SU-DHL-6 (cell line): ENCODE measurements around the gene DIMT1.

Experiments used
- H2AFZ ChIP-seq: fragments of 200-600 bp; sonication (generic); 2 replicates; pipeline ENCODE4 v1.6.1; 2014; ENCODE audit warnings: low read depth, mild to moderate bottlenecking, moderate library complexity, mixed read lengths, antibody characterized with exemption, low read length; ENCODE audit not compliant: severe bottlenecking
- H3F3A ChIP-seq: fragments of 200-600 bp; shearing (Covaris generic); 2 replicates; pipeline ENCODE4 v1.6.0; 2016; ENCODE audit warnings: antibody characterized with exemption, mild to moderate bottlenecking; ENCODE audit not compliant: insufficient read depth
- H3K27ac ChIP-seq: fragments of 200-600 bp; sonication (generic); 2 replicates; pipeline ENCODE4 v1.5.1; 2016; ENCODE audit warnings: low read depth, mild to moderate bottlenecking, low read length, moderate library complexity, mixed read lengths
- H3K27me3 ChIP-seq: fragments of 200-600 bp; sonication (generic), shearing (Covaris generic); 2 replicates; pipeline ENCODE4 v1.6.0; 2014; ENCODE audit warnings: mild to moderate bottlenecking, low read length
- H3K36me3 ChIP-seq: fragments of 200-600 bp; sonication (generic); 2 replicates; pipeline ENCODE4 v1.6.1; 2014; ENCODE audit warnings: mild to moderate bottlenecking, low read length, mixed read lengths
- H3K4me2 ChIP-seq: fragments of 300-600, 200-600 bp; shearing (Covaris generic), sonication (generic); 2 replicates; pipeline ENCODE4 v1.6.0; 2014; ENCODE audit warnings: low read length, low read depth, mild to moderate bottlenecking; ENCODE audit not compliant: poor library complexity, severe bottlenecking
- H3K4me3 ChIP-seq: fragments of 200-600 bp; sonication (generic); 2 replicates; pipeline ENCODE4 v1.5.1; 2014; ENCODE audit warnings: antibody characterized with exemption, low read length, mild to moderate bottlenecking, mixed read lengths; ENCODE audit not compliant: insufficient read depth, poor library complexity, severe bottlenecking
- H3K79me2 ChIP-seq: fragments of 200-600 bp; sonication (generic); 2 replicates; pipeline ENCODE4 v1.6.1; 2014; ENCODE audit warnings: mild to moderate bottlenecking, low read length, moderate library complexity; ENCODE audit not compliant: insufficient read depth
- H3K9ac ChIP-seq: fragments of 200-600 bp; sonication (generic); 2 replicates; pipeline ENCODE4 v1.7.0; 2014; ENCODE audit warnings: mild to moderate bottlenecking, low read length
- H3K9me2 ChIP-seq: fragments of 200-600 bp; sonication (generic); replicated peaks from 2 replicates; pipeline ENCODE4 v1.6.1; 2014; ENCODE audit warnings: low read length; ENCODE audit not compliant: insufficient read depth
- H3K9me3 ChIP-seq: fragments of 200-600 bp; sonication (generic); 2 replicates; pipeline ENCODE4 v1.6.1; 2014; ENCODE audit warnings: low read length, mixed read lengths; ENCODE audit not compliant: insufficient read depth
- H4K20me1 ChIP-seq: fragments of 200-600 bp; sonication (generic); 2 replicates; pipeline ENCODE4 v1.6.1; 2014; ENCODE audit warnings: low read depth, mild to moderate bottlenecking, antibody characterized with exemption, low read length, moderate library complexity, mixed read lengths
- CTCF ChIP-seq: fragments of 200-600 bp; sonication (generic); IDR thresholded peaks from one replicate; pipeline ENCODE4 v1.5.1; 2017; ENCODE audit warnings: antibody characterized with exemption, mild to moderate bottlenecking, low read length, moderate library complexity; ENCODE audit not compliant: insufficient read depth, poor library complexity, severe bottlenecking
- EZH2phosphoT487 ChIP-seq: fragments of 200-600 bp; sonication (generic), shearing (Covaris generic); conservative IDR thresholded peaks from 2 replicates; pipeline ENCODE4 v1.6.1; 2018; ENCODE audit warnings: mild to moderate bottlenecking, antibody characterized with exemption, low read length, moderate library complexity, mixed read lengths

Gene DIMT1

GRCh38 chr5:62376064-62376463 is 27.6 kb downstream of the DIMT1 start:
- Histone ChIP-seq H2AFZ (no peak overlapping the region), H3K27ac (no peak overlapping the region), H3K4me3 (no peak overlapping the region), H3K79me2 (no peaks in the 10 kb centered on the region), H3K9me2 (no peaks in the 10 kb centered on the region), H4K20me1 (no peaks in the 10 kb centered on the region), H3K9me3 (no peaks in the 10 kb centered on the region), H3K4me2 (no peak overlapping the region), H3F3A (peaks cover 10% of the 10 kb centered on the region; the same call in 1 of the 2 replicates), H3K36me3 (peaks cover 62% of the 10 kb centered on the region; the same call in 1 of the 2 replicates), H3K27me3 (no peaks in the 10 kb centered on the region), H3K9ac (no peak overlapping the region)
- TF ChIP-seq CTCF: no peak
- TF ChIP-seq EZH2phosphoT487: no peak

- peaks cover 8% of the 10 kb centered on the region; the same call in 1 of the 2 replicates for H3F3A ChIP-seq
- no peaks in the 10 kb centered on the region for H3K9me2 ChIP-seq
- H3K4me3 ChIP-seq: no peak overlapping the region
- H2AFZ ChIP-seq: no peak overlapping the region
- H3K79me2 ChIP-seq: no peaks in the 10 kb centered on the region
- H3K4me2 ChIP-seq: no peak overlapping the region
- no peak overlapping the region for H3K27ac ChIP-seq
- H3K9me3 ChIP-seq: no peaks in the 10 kb centered on the region
- peaks cover 60% of the 10 kb centered on the region; the same call in 1 of the 2 replicates for H3K36me3 ChIP-seq
- no peaks in the 10 kb centered on the region for H4K20me1 ChIP-seq
- no peak overlapping the region for H3K9ac ChIP-seq
- H3K27me3 ChIP-seq: no peaks in the 10 kb centered on the region
- TF ChIP-seq EZH2phosphoT487 (no peak), CTCF (no peak)
These were observed 28.1 kb downstream of the DIMT1 start for GRCh38 chr5:62375627-62376026.

GRCh38 chr5:62374090-62374489 is 29.6 kb downstream of the DIMT1 start:
- H3F3A ChIP-seq: peaks cover 5% of the 10 kb centered on the region; the same call in 1 of the 2 replicates

More at GRCh38 chr5:62374090-62374489, 29.6 kb downstream of the DIMT1 start:
- no peak overlapping the region for H3K27ac ChIP-seq
- no peaks in the 10 kb centered on the region for H4K20me1 ChIP-seq
- H3K36me3 ChIP-seq: peaks cover 59% of the 10 kb centered on the region; the same call in 1 of the 2 replicates
- no peak overlapping the region for H2AFZ ChIP-seq
- no peaks in the 10 kb centered on the region for H3K9me3 ChIP-seq
- no peaks in the 10 kb centered on the region for H3K27me3 ChIP-seq
- TF ChIP-seq CTCF (no peak), EZH2phosphoT487 (no peak)
- no peaks in the 10 kb centered on the region for H3K9me2 ChIP-seq
- H3K4me3 ChIP-seq: no peak overlapping the region
- H3K4me2 ChIP-seq: no peak overlapping the region
- no peak overlapping the region for H3K9ac ChIP-seq
- H3K79me2 ChIP-seq: no peaks in the 10 kb centered on the region
